KMS-11 (cell line): ENCODE measurements around the gene ZFYVE28.

Source experiments
- H2AFZ ChIP-seq: fragments of 200-600 bp; sonication (generic); 2 replicates; pipeline ENCODE4 v1.6.1; 2016; ENCODE audit warnings: antibody characterized with exemption, mixed run types, low read depth
- H3K27ac ChIP-seq: fragments of 200-600 bp; sonication (generic); 2 replicates; pipeline ENCODE4 v1.6.1; 2016; ENCODE audit warnings: mild to moderate bottlenecking, mixed run types
- H3K27me3 ChIP-seq: fragments of 200-600 bp; sonication (generic); 2 replicates; pipeline ENCODE4 v1.6.1; 2017; ENCODE audit warnings: mild to moderate bottlenecking, low read depth, mixed run types, moderate library complexity; ENCODE audit not compliant: insufficient read depth
- H3K36me3 ChIP-seq: fragments of 200-600 bp; sonication (generic); 2 replicates; pipeline ENCODE4 v1.6.1; 2017; ENCODE audit warnings: mild to moderate bottlenecking, mixed run types; ENCODE audit not compliant: insufficient read depth
- H3K4me1 ChIP-seq: fragments of 200-600 bp; sonication (generic); 2 replicates; pipeline ENCODE4 v1.6.1; 2016; ENCODE audit warnings: mild to moderate bottlenecking, low read depth, mixed run types; ENCODE audit not compliant: poor library complexity, severe bottlenecking
- H3K4me2 ChIP-seq: fragments of 200-600 bp; sonication (generic); 2 replicates; pipeline ENCODE4 v1.7.0; 2016; ENCODE audit warnings: mild to moderate bottlenecking, mixed run types
- H3K4me3 ChIP-seq: fragments of 200-600 bp; sonication (generic); IDR thresholded peaks from 2 replicates; pipeline ENCODE4 v1.6.1; 2017; ENCODE audit warnings: low read depth, low read length, mixed read lengths; ENCODE audit not compliant: insufficient read depth
- H3K79me2 ChIP-seq: fragments of 200-600 bp; sonication (generic); 2 replicates; pipeline ENCODE4 v1.6.1; 2016; ENCODE audit warnings: low read depth, mixed run types; ENCODE audit not compliant: insufficient read depth
- H3K9ac ChIP-seq: fragments of 200-600 bp; sonication (generic); 2 replicates; pipeline ENCODE4 v1.6.1; 2016; ENCODE audit warnings: mild to moderate bottlenecking, mixed run types
- H4K20me1 ChIP-seq: fragments of 200-600 bp; sonication (generic); 2 replicates; pipeline ENCODE4 v1.6.1; 2016; ENCODE audit warnings: mild to moderate bottlenecking, mixed run types; ENCODE audit not compliant: insufficient read depth
- CTCF ChIP-seq: fragments of 200-600 bp; sonication (generic); conservative IDR thresholded peaks from 2 replicates; pipeline ENCODE4 v1.6.1; 2017; ENCODE audit warnings: low read depth, mild to moderate bottlenecking, antibody characterized with exemption, low read length, moderate library complexity, mixed read lengths

Gene ZFYVE28

GRCh38 chr4:2362266-2363055 is 56.0 kb downstream of the ZFYVE28 start:
- Histone ChIP-seq H3K4me1 (no peaks in the 10 kb centered on the region), H4K20me1 (no peaks in the 10 kb centered on the region), H3K36me3 (no peaks in the 10 kb centered on the region), H3K27ac (no peak overlapping the region), H2AFZ (no peak overlapping the region), H3K27me3 (no peaks in the 10 kb centered on the region), H3K9ac (no peak overlapping the region), H3K4me2 (no peak overlapping the region), H3K79me2 (no peaks in the 10 kb centered on the region), H3K4me3 (no peak overlapping the region)
- TF ChIP-seq CTCF: no peak

GRCh38 chr4:2361366-2362265 is 56.8 kb downstream of the ZFYVE28 start:
- Histone ChIP-seq H3K27ac (no peak overlapping the region), H3K9ac (no peak overlapping the region), H3K27me3 (no peaks in the 10 kb centered on the region), H3K79me2 (no peaks in the 10 kb centered on the region), H3K4me1 (no peaks in the 10 kb centered on the region), H2AFZ (no peak overlapping the region), H4K20me1 (no peaks in the 10 kb centered on the region), H3K36me3 (no peaks in the 10 kb centered on the region), H3K4me3 (no peak overlapping the region), H3K4me2 (no peak overlapping the region)
- no peak for TF ChIP-seq CTCF

- Histone ChIP-seq H3K27ac (no peak overlapping the region), H3K27me3 (no peaks in the 10 kb centered on the region), H3K4me1 (no peaks in the 10 kb centered on the region), H3K4me2 (no peak overlapping the region), H3K79me2 (no peaks in the 10 kb centered on the region), H2AFZ (no peak overlapping the region), H3K36me3 (no peaks in the 10 kb centered on the region), H3K9ac (no peak overlapping the region), H3K4me3 (no peak overlapping the region), H4K20me1 (no peaks in the 10 kb centered on the region)
- no peak for TF ChIP-seq CTCF
Measured at GRCh38 chr4:2360396-2360730, 58.1 kb downstream of the ZFYVE28 start.

- Histone ChIP-seq H3K36me3 (no peaks in the 10 kb centered on the region), H3K79me2 (no peaks in the 10 kb centered on the region), H3K9ac (no peak overlapping the region), H3K4me2 (no peak overlapping the region), H3K4me1 (no peaks in the 10 kb centered on the region), H2AFZ (no peak overlapping the region), H3K27ac (no peak overlapping the region), H4K20me1 (no peaks in the 10 kb centered on the region), H3K27me3 (no peaks in the 10 kb centered on the region), H3K4me3 (no peak overlapping the region)
- no peak for TF ChIP-seq CTCF
Measured at GRCh38 chr4:2359591-2360395, 58.7 kb downstream of the ZFYVE28 start.
